Peyer's patch (tissue), 4 donors: ENCODE data around the gene FMR1NB.

Experiments
- POLR2A ChIP-seq, 2 donors: fragments of 450-650 bp; IDR thresholded peaks; one replicate each; pipeline ENCODE4 v1.5.1; 2017; ENCODE audit warnings: antibody characterized with exemption in 2 of 2, mild to moderate bottlenecking in 2 of 2, moderate library complexity in 2 of 2
- TF ChIP-seq, protein P1 (sequence below), 6 experiments: fragments of 450-650 bp in 4 of 6; fragments of 200-600 bp in 2 of 6; sonication (generic) in 1 of 6; IDR thresholded peaks; one replicate each; pipeline ENCODE4 v1.5.1; 2017 to 2019; ENCODE audit warnings: antibody characterized with exemption in 6 of 6, mild to moderate bottlenecking in 3 of 6, moderate library complexity in 1 of 6

DNA sequence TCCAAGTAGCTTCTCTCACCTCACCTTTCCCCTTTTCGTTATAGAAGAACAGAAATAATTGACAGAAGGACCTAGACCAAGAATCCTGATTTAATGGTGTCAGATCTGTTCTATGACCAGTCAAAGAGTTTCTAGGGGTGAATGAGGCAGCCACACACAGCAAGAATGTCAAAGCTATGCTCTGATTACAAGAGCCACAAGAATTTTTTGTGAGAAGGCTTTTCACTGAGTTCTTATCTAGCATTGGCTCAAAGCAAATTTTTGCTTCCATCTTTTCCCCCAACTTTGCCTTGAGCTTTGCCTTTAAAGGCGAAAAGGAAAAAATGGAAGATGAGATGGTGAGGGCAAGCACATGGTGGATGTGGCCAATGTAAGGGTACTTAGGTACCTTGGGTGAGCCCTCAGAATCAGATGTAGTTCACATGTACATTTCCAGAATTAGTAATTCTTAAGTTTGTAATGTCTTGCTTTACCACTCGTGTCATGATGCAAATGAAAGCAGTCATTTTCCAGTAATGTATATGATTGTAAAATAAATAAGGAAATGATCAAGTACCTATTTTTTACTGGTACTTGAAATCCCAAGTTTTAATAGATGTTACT is 45.9 kb upstream of the FMR1NB start:
- TF ChIP-seq, protein P1, sequence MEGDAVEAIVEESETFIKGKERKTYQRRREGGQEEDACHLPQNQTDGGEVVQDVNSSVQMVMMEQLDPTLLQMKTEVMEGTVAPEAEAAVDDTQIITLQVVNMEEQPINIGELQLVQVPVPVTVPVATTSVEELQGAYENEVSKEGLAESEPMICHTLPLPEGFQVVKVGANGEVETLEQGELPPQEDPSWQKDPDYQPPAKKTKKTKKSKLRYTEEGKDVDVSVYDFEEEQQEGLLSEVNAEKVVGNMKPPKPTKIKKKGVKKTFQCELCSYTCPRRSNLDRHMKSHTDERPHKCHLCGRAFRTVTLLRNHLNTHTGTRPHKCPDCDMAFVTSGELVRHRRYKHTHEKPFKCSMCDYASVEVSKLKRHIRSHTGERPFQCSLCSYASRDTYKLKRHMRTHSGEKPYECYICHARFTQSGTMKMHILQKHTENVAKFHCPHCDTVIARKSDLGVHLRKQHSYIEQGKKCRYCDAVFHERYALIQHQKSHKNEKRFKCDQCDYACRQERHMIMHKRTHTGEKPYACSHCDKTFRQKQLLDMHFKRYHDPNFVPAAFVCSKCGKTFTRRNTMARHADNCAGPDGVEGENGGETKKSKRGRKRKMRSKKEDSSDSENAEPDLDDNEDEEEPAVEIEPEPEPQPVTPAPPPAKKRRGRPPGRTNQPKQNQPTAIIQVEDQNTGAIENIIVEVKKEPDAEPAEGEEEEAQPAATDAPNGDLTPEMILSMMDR (IDR thresholded peaks at IDR 0.05), result no peak
- no peak for TF ChIP-seq POLR2A (IDR thresholded peaks at IDR 0.05)
